Transverse colon (tissue), 3 donors: ENCODE measurements around the gene NEK6.

Experiments used
- CTCF ChIP-seq, 5 experiments: fragments of 200-600 bp in 3 of 5; fragments of 450-650 bp in 2 of 5; sonication (generic) in 3 of 5; IDR thresholded peaks; 1 replicate in 2 of 5; 2 replicates in 3 of 5; pipeline ENCODE4 v1.5.1; 2016 to 2017; ENCODE audit warnings: antibody characterized with exemption in 5 of 5, inconsistent platforms in 3 of 5, mild to moderate bottlenecking in 2 of 5, moderate library complexity in 1 of 5
- EP300 ChIP-seq: sonication (generic); formaldehyde crosslinking; IDR thresholded peaks from one replicate; pipeline ENCODE4 v1.6.1; 2017; ENCODE audit warnings: antibody characterized with exemption, low read depth
- POLR2A ChIP-seq: fragments of 450-650 bp; IDR thresholded peaks from one replicate; pipeline ENCODE4 v1.6.1; 2016; ENCODE audit warnings: antibody characterized with exemption, mild to moderate bottlenecking, moderate library complexity

GRCh38 chr9:124389146-124389939, 131.6 kb downstream of the NEK6 start:
- TF ChIP-seq CTCF (IDR thresholded peaks at IDR 0.05) (no peak), POLR2A (no peak), EP300 (no peak)
